Skeletal muscle tissue (tissue), 4 donors: ENCODE results near the gene RNF144A. TPM values are rescaled to one million over a fixed set of nuclear protein-coding genes. Genes with fewer than 3 reads are reported as not detected.

Source experiments
- H3K27ac ChIP-seq: one replicate; pipeline ENCODE4 v1.7.0; 2013; ENCODE audit warnings: mild to moderate bottlenecking, low read depth, low read length, inconsistent platforms
- H3K27me3 ChIP-seq, 3 donors: one replicate each; pipeline ENCODE4 v1.7.0; 2013; ENCODE audit warnings: low read length in 3 of 3; ENCODE audit not compliant: control insufficient read depth in 3 of 3, insufficient read depth in 3 of 3
- H3K36me3 ChIP-seq, 3 donors: one replicate each; pipeline ENCODE4 v1.7.0; 2013; ENCODE audit warnings: low read length in 3 of 3; ENCODE audit not compliant: control insufficient read depth in 3 of 3, insufficient read depth in 3 of 3
- H3K4me1 ChIP-seq, 3 donors: one replicate each; pipeline ENCODE4 v1.7.0; 2013; ENCODE audit warnings: low read length in 3 of 3, mild to moderate bottlenecking in 3 of 3; ENCODE audit not compliant: control insufficient read depth in 3 of 3, insufficient read depth in 3 of 3
- H3K4me3 ChIP-seq, 3 donors: one replicate each; pipeline ENCODE4 v1.7.0; 2013; ENCODE audit warnings: low read length in 3 of 3
- H3K9ac ChIP-seq, 3 donors: one replicate each; pipeline ENCODE4 v1.7.0; 2013; ENCODE audit warnings: low read length in 3 of 3, mild to moderate bottlenecking in 3 of 3, moderate library complexity in 2 of 3, low read depth in 1 of 3
- H3K9me3 ChIP-seq, 3 donors: one replicate each; pipeline ENCODE4 v1.7.0; 2013; ENCODE audit warnings: low read length in 3 of 3; ENCODE audit not compliant: control insufficient read depth in 3 of 3
- total RNA-seq: library from RNA; depleted of rRNA; stranded (reverse); fragments of >200 nt; gene quantifications from one replicate; pipeline ENCODE4 v1.2.3, GENCODE V29; 2014
- donor health status: Osteomylitis.

RNF144A gene
- total RNA-seq, 1 donor from 2014 or later, result 16.2 TPM

- H3K9me3 ChIP-seq, result no peaks in the 10 kb centered on the region
- peak overlapping the region; percentile 48 for H3K27ac ChIP-seq
- H3K4me1 ChIP-seq, result peaks cover 7 to 33% (median 21%) of the 10 kb centered on the region in 3 donors
- H3K27me3 ChIP-seq, result no peaks in the 10 kb centered on the region
- no peak overlapping the region for H3K9ac ChIP-seq
- peaks cover 4 to 12% (median 7%) of the 10 kb centered on the region in 3 donors for H3K36me3 ChIP-seq
- H3K4me3 ChIP-seq, result no peak overlapping the region
Observed at GRCh38 chr2:6944555-6944954, 27.3 kb downstream of the RNF144A start.

- peaks cover 4 to 12% (median 7%) of the 10 kb centered on the region in 3 donors for H3K36me3 ChIP-seq
- H3K4me1 ChIP-seq, result peaks cover 7 to 33% (median 21%) of the 10 kb centered on the region in 3 donors
- H3K9me3 ChIP-seq, result no peaks in the 10 kb centered on the region
- H3K27me3 ChIP-seq, result no peaks in the 10 kb centered on the region
- H3K4me3 ChIP-seq, result no peak overlapping the region
- no peak overlapping the region for H3K9ac ChIP-seq
- H3K27ac ChIP-seq, result peak overlapping the region; percentile 48
Observed at GRCh38 chr2:6945087-6945813, 28.0 kb downstream of the RNF144A start.

- no peak overlapping the region for H3K4me3 ChIP-seq
- H3K4me1 ChIP-seq, result peaks cover 7 to 30% (median 21%) of the 10 kb centered on the region in 3 donors
- no peak overlapping the region for H3K9ac ChIP-seq
- H3K9me3 ChIP-seq, result no peaks in the 10 kb centered on the region
- H3K27ac ChIP-seq, result peak overlapping the region; percentile 48
- no peaks in the 10 kb centered on the region for H3K27me3 ChIP-seq
- peaks cover 4 to 12% (median 7%) of the 10 kb centered on the region in 3 donors for H3K36me3 ChIP-seq
Observed at GRCh38 chr2:6945821-6946220, 28.6 kb downstream of the RNF144A start.

GRCh38 chr2:6946722-6947121, 29.5 kb downstream of the RNF144A start:
- peaks cover 4 to 6% (median 4%) of the 10 kb centered on the region in 3 donors for H3K36me3 ChIP-seq
- H3K27ac ChIP-seq, result no peak overlapping the region
- H3K9me3 ChIP-seq, result no peaks in the 10 kb centered on the region
- H3K4me3 ChIP-seq, result no peak overlapping the region
- H3K27me3 ChIP-seq, result no peaks in the 10 kb centered on the region
- H3K4me1 ChIP-seq, result peaks cover 5 to 21% (median 21%) of the 10 kb centered on the region in 3 donors
- no peak overlapping the region for H3K9ac ChIP-seq

- no peaks in the 10 kb centered on the region for H3K27me3 ChIP-seq
- H3K27ac ChIP-seq, result peak overlapping the region; percentile 30
- peak overlapping the region in 1 of 3 donors; percentile 13 for H3K4me3 ChIP-seq
- H3K36me3 ChIP-seq, result no peaks in the 10 kb centered on the region
- peaks cover 2 to 21% (median 15%) of the 10 kb centered on the region in 3 donors for H3K4me1 ChIP-seq
- H3K9ac ChIP-seq, result no peak overlapping the region
- no peaks in the 10 kb centered on the region for H3K9me3 ChIP-seq
Observed at GRCh38 chr2:6947929-6948676, 30.9 kb downstream of the RNF144A start.

- Histone ChIP-seq H3K36me3 (no peaks in the 10 kb centered on the region), H3K9me3 (no peaks in the 10 kb centered on the region), H3K4me3 (no peak overlapping the region), H3K27me3 (no peaks in the 10 kb centered on the region), H3K4me1 (peaks cover 2 to 18% (median 13%) of the 10 kb centered on the region in 3 donors), H3K27ac (peak overlapping the region; percentile 30), H3K9ac (no peak overlapping the region)
Observed at GRCh38 chr2:6948677-6949351, 31.6 kb downstream of the RNF144A start.

GRCh38 chr2:6951046-6951445, 33.8 kb downstream of the RNF144A start:
- Histone ChIP-seq H3K27ac (no peak overlapping the region), H3K9me3 (no peaks in the 10 kb centered on the region), H3K27me3 (no peaks in the 10 kb centered on the region), H3K36me3 (no peaks in the 10 kb centered on the region), H3K9ac (no peak overlapping the region), H3K4me1 (peaks cover 0 to 12% (median 9%) of the 10 kb centered on the region in 3 donors), H3K4me3 (no peak overlapping the region)

GRCh38 chr2:6952101-6952500, 34.9 kb downstream of the RNF144A start:
- H3K9me3 ChIP-seq, result no peaks in the 10 kb centered on the region
- H3K27me3 ChIP-seq, result no peaks in the 10 kb centered on the region
- H3K4me1 ChIP-seq, result peaks cover 0 to 12% (median 9%) of the 10 kb centered on the region in 3 donors
- no peak overlapping the region for H3K4me3 ChIP-seq
- H3K36me3 ChIP-seq, result no peaks in the 10 kb centered on the region
- no peak overlapping the region for H3K9ac ChIP-seq
- no peak overlapping the region for H3K27ac ChIP-seq

GRCh38 chr2:6954586-6954985, 37.4 kb downstream of the RNF144A start:
- Histone ChIP-seq H3K27ac (no peak overlapping the region), H3K4me1 (peaks cover 11 to 23% (median 15%) of the 10 kb centered on the region in 3 donors), H3K27me3 (no peaks in the 10 kb centered on the region), H3K36me3 (peaks cover 0 to 2% (median 0%) of the 10 kb centered on the region in 3 donors), H3K9me3 (no peaks in the 10 kb centered on the region), H3K4me3 (no peak overlapping the region), H3K9ac (no peak overlapping the region)
